CD4-positive, alpha-beta T cell (primary cell): ENCODE results near the gene PPP6R2. TPM values are rescaled to one million over a fixed set of nuclear protein-coding genes. Genes with fewer than 3 reads are reported as not detected.

Source experiments
- ATAC-seq: fragments of 200-7000 bp; cut with Tn5 transposase; one replicate; pipeline ENCODE4 v1.10.0; 2022; ENCODE audit warnings: mild to moderate bottlenecking; ENCODE audit not compliant: poor library complexity
- CTCF ChIA-PET: fragments of 350-600 bp; sonication (Branson Sonifier 250); formaldehyde crosslinking; loops from one replicate; lab custom pipeline; 2021; ENCODE audit warnings: antibody characterized with exemption, inconsistent platforms; lab: Charles Lee
- POLR2A ChIA-PET: fragments of 350-600 bp; sonication (Branson Sonifier 250); formaldehyde crosslinking; loops from one replicate; lab custom pipeline; 2021; ENCODE audit warnings: antibody characterized with exemption, inconsistent platforms; lab: Charles Lee
- DNase-seq, 14 experiments: peaks; one replicate each; pipeline ENCODE4 v3.0.0-alpha.2; 2013 to 2020; ENCODE audit warnings: mixed read lengths in 2 of 14
- H3K27ac ChIP-seq, 2 donors: one replicate each; pipeline versions ENCODE4 v1.5.1 to v1.7.0; 2013; ENCODE audit warnings: low read length in 2 of 2, low read depth in 1 of 2, mild to moderate bottlenecking in 1 of 2
- H3K27me3 ChIP-seq, 2 experiments: 1 replicate in 1 of 2; 2 replicates in 1 of 2; pipeline versions ENCODE4 v1.6.1 to v1.7.0; 2013; ENCODE audit warnings: low read length in 2 of 2, control low read depth in 1 of 2, mild to moderate bottlenecking in 1 of 2, moderate library complexity in 1 of 2; ENCODE audit not compliant: insufficient read depth in 2 of 2, control insufficient read depth in 1 of 2
- H3K36me3 ChIP-seq: one replicate; pipeline ENCODE4 v1.6.1; 2013; ENCODE audit warnings: low read length, control low read depth; ENCODE audit not compliant: insufficient read depth
- H3K4me1 ChIP-seq: one replicate; pipeline ENCODE4 v1.6.1; 2013; ENCODE audit warnings: low read length, control low read depth; ENCODE audit not compliant: insufficient read depth
- H3K4me3 ChIP-seq: one replicate; pipeline ENCODE4 v1.5.1; 2013; ENCODE audit warnings: mild to moderate bottlenecking, low read length, moderate library complexity
- H3K9me3 ChIP-seq, 2 experiments: 1 replicate in 1 of 2; 2 replicates in 1 of 2; pipeline versions ENCODE4 v1.6.1 to v1.7.0; 2013; ENCODE audit warnings: low read length in 2 of 2, mild to moderate bottlenecking in 2 of 2, control low read depth in 1 of 2, moderate library complexity in 1 of 2; ENCODE audit not compliant: control insufficient read depth in 1 of 2, insufficient read depth in 1 of 2
- H3K27ac Mint-ChIP-seq: one replicate; pipeline ENCODE4 v1.8.0; 2020; ENCODE audit warnings: mixed read lengths
- H3K27me3 Mint-ChIP-seq: one replicate; pipeline ENCODE4 v1.8.0; 2021; ENCODE audit warnings: mixed read lengths
- H3K36me3 Mint-ChIP-seq: one replicate; pipeline ENCODE4 v1.8.0; 2021; ENCODE audit warnings: low read depth, mixed read lengths
- H3K4me1 Mint-ChIP-seq: one replicate; pipeline ENCODE4 v1.8.0; 2021; ENCODE audit warnings: low read depth, mixed read lengths
- H3K4me3 Mint-ChIP-seq: one replicate; pipeline ENCODE4 v1.8.0; 2020; ENCODE audit warnings: mild to moderate bottlenecking, mixed read lengths
- H3K9me3 Mint-ChIP-seq: one replicate; pipeline ENCODE4 v1.8.0; 2020; ENCODE audit warnings: mixed read lengths
- CTCF ChIP-seq: fragments of 200-600 bp; IDR thresholded peaks from one replicate; pipeline ENCODE4 v1.8.0; 2022; ENCODE audit warnings: antibody characterized with exemption, mild to moderate bottlenecking
- intact Hi-C, 2 experiments: fragments of 100-400 bp; cut with DNase I in 1 of 2; cut with micrococcal nuclease in 1 of 2; formaldehyde crosslinking; loops; one replicate each; pipeline versions ENCODE4 v1.15.1 to v1.9.0; 2023 to 2025; cut with DNase I, micrococcal nuclease
- total RNA-seq, 174 experiments: library from RNA in 2 of 174; stranded (reverse) in 2 of 174; gene quantifications; one replicate each; pipeline ENCODE4 v1.2.3 and lab custom pipeline; 2021 to 2026

The PPP6R2 gene
- total RNA-seq, 2 experiments from 2014 or later, result 47.1 to 48.0 TPM

DNA sequence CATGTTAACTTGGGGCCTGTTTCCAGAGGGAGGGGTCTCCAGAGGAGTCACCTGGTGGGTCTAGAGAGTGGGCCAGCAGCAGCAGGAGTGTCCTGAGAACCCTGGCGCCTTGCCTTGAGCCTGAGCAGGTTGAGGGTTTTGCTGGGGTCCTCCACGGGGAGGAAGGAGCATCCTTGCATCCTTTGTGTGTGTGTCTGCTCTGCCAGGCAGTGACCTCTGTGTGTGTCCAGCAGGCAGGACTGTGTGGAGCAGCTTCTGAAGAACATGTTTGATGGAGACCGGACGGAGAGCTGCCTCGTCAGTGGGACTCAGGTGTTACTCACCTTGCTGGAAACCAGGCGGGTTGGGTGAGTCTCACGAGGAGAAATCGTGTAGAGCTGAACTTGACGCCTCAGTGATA, 76.0 kb downstream of the PPP6R2 start:
- ChIA-PET CTCF (no interaction called here), POLR2A (no interaction called here)
- DNase-seq, result no peak
- H3K4me3 Mint-ChIP-seq, result no peak overlapping the region
- peaks cover 93% of the 10 kb centered on the region for H3K36me3 Mint-ChIP-seq
- Histone ChIP-seq H3K27me3 (no peaks in the 10 kb centered on the region), H3K4me1 (no peaks in the 10 kb centered on the region), H3K36me3 (peaks cover 87% of the 10 kb centered on the region), H3K9me3 (no peaks in the 10 kb centered on the region), H3K4me3 (no peak overlapping the region), H3K27ac (no peak overlapping the region)
- H3K4me1 Mint-ChIP-seq, result no peaks in the 10 kb centered on the region
- no peaks in the 10 kb centered on the region for H3K9me3 Mint-ChIP-seq
- no peak for ATAC-seq
- no peak overlapping the region for H3K27ac Mint-ChIP-seq
- intact Hi-C loops, result no loop called here
- no peaks in the 10 kb centered on the region for H3K27me3 Mint-ChIP-seq
- TF ChIP-seq CTCF, result no peak

DNA sequence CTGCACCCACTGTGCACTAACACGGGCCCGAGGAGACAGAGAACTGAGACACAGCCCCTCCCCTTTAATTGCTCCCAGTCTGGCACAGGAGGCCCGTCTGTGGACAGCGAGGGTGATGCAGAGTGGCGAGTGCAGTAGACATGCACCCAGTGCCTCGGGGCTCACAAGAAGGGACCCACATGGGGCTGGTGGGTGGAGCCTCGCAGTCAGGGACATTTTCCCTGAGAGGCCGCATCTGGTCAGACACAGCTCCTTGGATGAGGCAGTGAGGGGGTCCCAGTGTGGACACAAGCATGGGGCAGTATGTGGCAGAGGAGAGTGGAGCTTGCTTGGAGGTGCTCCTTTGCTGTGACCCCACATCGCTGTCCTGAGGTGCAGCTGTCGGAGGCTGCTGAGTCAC, 76.9 kb downstream of the PPP6R2 start:
- no peak overlapping the region for H3K4me3 Mint-ChIP-seq
- POLR2A ChIA-PET, result no interaction called here
- H3K27me3 Mint-ChIP-seq, result no peaks in the 10 kb centered on the region
- CTCF ChIA-PET, result no interaction called here
- no peaks in the 10 kb centered on the region for H3K27me3 ChIP-seq
- no peaks in the 10 kb centered on the region for H3K9me3 Mint-ChIP-seq
- DNase-seq, result no peak
- TF ChIP-seq CTCF, result no peak
- H3K27ac ChIP-seq, result no peak overlapping the region
- H3K36me3 Mint-ChIP-seq, result peaks cover 93% of the 10 kb centered on the region
- H3K4me1 ChIP-seq, result no peaks in the 10 kb centered on the region
- intact Hi-C loops, result no loop called here
- no peaks in the 10 kb centered on the region for H3K4me1 Mint-ChIP-seq
- H3K9me3 ChIP-seq, result no peaks in the 10 kb centered on the region
- no peak overlapping the region for H3K4me3 ChIP-seq
- peaks cover 84% of the 10 kb centered on the region for H3K36me3 ChIP-seq
- H3K27ac Mint-ChIP-seq, result no peak overlapping the region
- no peak for ATAC-seq

- no peaks in the 10 kb centered on the region for H3K9me3 Mint-ChIP-seq
- ATAC-seq (no peak), DNase-seq (no peak)
- no peak overlapping the region for H3K4me3 ChIP-seq
- intact Hi-C loops, result no loop called here
- H3K27ac ChIP-seq, result no peak overlapping the region
- H3K4me1 Mint-ChIP-seq, result no peaks in the 10 kb centered on the region
- no peak for TF ChIP-seq CTCF
- H3K4me3 Mint-ChIP-seq, result no peak overlapping the region
- H3K9me3 ChIP-seq, result no peaks in the 10 kb centered on the region
- CTCF ChIA-PET, result interaction anchor here (1.1 kb wide), 1 partner anchor 105 kb away, joined by 3 read pairs; the partner anchor contains the start of gene SCO2
- H3K36me3 ChIP-seq, result peaks cover 84% of the 10 kb centered on the region
- no peaks in the 10 kb centered on the region for H3K4me1 ChIP-seq
- no peaks in the 10 kb centered on the region for H3K27me3 ChIP-seq
- no peaks in the 10 kb centered on the region for H3K27me3 Mint-ChIP-seq
- no peak overlapping the region for H3K27ac Mint-ChIP-seq
- peaks cover 93% of the 10 kb centered on the region for H3K36me3 Mint-ChIP-seq
- POLR2A ChIA-PET, result no interaction called here
These were observed 77.5 kb downstream of the PPP6R2 start for GRCh38 chr22:50420581-50420980.
